Measurements from ENCODE around the gene CAPZB.

GRCh38 chr1:19324665-19324990 lies 160.7 kb downstream of the CAPZB start:
- TF ChIP-seq ARNTL (CRISPR knock-in tag; IDR thresholded peaks at IDR 0.05; ENCODE audit: borderline replicate concordance, low read depth) (no peak), OSR1 (CRISPR knock-in tag; IDR thresholded peaks at IDR 0.05) (no peak), SNAI2 (CRISPR knock-in tag; IDR thresholded peaks at IDR 0.05) (no peak), ZNF70 (CRISPR knock-in tag; IDR thresholded peaks at IDR 0.05) (no peak), RARB (CRISPR knock-in tag; IDR thresholded peaks at IDR 0.05) (no peak), ZNF8 (CRISPR knock-in tag; IDR thresholded peaks at IDR 0.05) (no peak), ZFP30 (CRISPR knock-in tag; IDR thresholded peaks at IDR 0.05) (no peak), TCF4 (CRISPR knock-in tag; IDR thresholded peaks at IDR 0.05; ENCODE audit: borderline replicate concordance) (no peak), TSHZ2 (CRISPR knock-in tag; IDR thresholded peaks at IDR 0.05) (no peak), ZNF565 (CRISPR knock-in tag; conservative IDR thresholded peaks at IDR 0.05; ENCODE audit: low read depth) (no peak), GLIS3 (CRISPR knock-in tag; IDR thresholded peaks at IDR 0.05) (no peak)
- TF ChIP-seq, protein P1, sequence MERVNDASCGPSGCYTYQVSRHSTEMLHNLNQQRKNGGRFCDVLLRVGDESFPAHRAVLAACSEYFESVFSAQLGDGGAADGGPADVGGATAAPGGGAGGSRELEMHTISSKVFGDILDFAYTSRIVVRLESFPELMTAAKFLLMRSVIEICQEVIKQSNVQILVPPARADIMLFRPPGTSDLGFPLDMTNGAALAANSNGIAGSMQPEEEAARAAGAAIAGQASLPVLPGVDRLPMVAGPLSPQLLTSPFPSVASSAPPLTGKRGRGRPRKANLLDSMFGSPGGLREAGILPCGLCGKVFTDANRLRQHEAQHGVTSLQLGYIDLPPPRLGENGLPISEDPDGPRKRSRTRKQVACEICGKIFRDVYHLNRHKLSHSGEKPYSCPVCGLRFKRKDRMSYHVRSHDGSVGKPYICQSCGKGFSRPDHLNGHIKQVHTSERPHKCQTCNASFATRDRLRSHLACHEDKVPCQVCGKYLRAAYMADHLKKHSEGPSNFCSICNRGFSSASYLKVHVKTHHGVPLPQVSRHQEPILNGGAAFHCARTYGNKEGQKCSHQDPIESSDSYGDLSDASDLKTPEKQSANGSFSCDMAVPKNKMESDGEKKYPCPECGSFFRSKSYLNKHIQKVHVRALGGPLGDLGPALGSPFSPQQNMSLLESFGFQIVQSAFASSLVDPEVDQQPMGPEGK (CRISPR knock-in tag; IDR thresholded peaks at IDR 0.05; ENCODE audit: borderline replicate concordance): no peak

Data from SK-N-SH treated with all-trans-retinoic acid at 6 μM for 48 hours (cell line).